Nephron progenitor cell (in vitro differentiated cells): ENCODE results near the gene ZMIZ1.

Experiments
- DNase-seq: peaks from one replicate; pipeline ENCODE4 v3.0.0; 2021
- H3K27ac Mint-ChIP-seq: 2 replicates; pipeline ENCODE4 v1.8.0; 2021; ENCODE audit warnings: mild to moderate bottlenecking, moderate library complexity, mixed read lengths
- H3K27me3 Mint-ChIP-seq: 2 replicates; pipeline ENCODE4 v1.8.0; 2021; ENCODE audit warnings: mild to moderate bottlenecking, low read depth, mixed read lengths; ENCODE audit not compliant: poor library complexity
- H3K36me3 Mint-ChIP-seq: 2 replicates; pipeline ENCODE4 v1.8.0; 2021; ENCODE audit warnings: low read depth, mixed read lengths
- H3K4me1 Mint-ChIP-seq: 2 replicates; pipeline ENCODE4 v1.8.0; 2021; ENCODE audit warnings: mixed read lengths
- H3K4me3 Mint-ChIP-seq: 2 replicates; pipeline ENCODE4 v1.8.0; 2021; ENCODE audit warnings: mild to moderate bottlenecking, moderate library complexity, mixed read lengths
- H3K9me3 Mint-ChIP-seq: 2 replicates; pipeline ENCODE4 v1.8.0; 2021; ENCODE audit warnings: mild to moderate bottlenecking, moderate library complexity, mixed read lengths
- CTCF ChIP-seq: fragments of 200-600 bp; sonication (generic); IDR thresholded peaks from 2 replicates; pipeline ENCODE4 v1.5.0; 2021; ENCODE audit warnings: antibody characterized with exemption

ZMIZ1 gene

DNA sequence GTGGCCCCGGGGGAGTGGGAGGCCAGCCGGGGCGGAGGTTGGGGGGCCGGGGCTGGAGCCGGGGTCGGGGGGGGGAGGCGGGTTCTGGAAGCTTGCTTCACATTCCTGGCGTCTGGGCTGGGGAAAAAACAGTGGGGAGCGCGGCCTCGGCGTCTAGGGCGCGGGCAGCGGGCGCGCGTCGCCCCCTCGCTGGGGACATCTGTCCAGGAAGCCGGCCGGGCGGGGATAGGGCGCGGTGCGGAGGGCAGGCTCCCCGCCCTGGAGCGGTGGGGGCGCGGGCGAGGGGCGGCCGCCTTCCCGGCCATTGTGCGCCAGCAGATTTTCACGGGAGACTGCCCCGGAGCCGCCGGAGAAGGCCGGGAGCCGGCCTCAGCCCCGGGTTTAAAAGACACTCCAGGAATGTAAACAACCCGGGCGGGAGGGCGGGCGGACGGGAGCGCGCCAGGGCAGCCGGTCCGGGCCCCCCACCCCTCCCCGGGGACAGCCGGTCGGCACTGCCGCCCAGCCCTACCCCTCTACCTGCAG lies 1.4 kb downstream of the ZMIZ1 start:
- TF ChIP-seq CTCF, result no peak
- Mint-ChIP-seq H3K9me3 (no peaks in the 10 kb centered on the region), H3K4me3 (peak overlapping the region; percentile 98), H3K36me3 (no peaks in the 10 kb centered on the region), H3K4me1 (peaks cover 66% of the 10 kb centered on the region), H3K27me3 (peaks cover 12% of the 10 kb centered on the region), H3K27ac (no peak overlapping the region)
- peak; percentile 66 for DNase-seq

DNA sequence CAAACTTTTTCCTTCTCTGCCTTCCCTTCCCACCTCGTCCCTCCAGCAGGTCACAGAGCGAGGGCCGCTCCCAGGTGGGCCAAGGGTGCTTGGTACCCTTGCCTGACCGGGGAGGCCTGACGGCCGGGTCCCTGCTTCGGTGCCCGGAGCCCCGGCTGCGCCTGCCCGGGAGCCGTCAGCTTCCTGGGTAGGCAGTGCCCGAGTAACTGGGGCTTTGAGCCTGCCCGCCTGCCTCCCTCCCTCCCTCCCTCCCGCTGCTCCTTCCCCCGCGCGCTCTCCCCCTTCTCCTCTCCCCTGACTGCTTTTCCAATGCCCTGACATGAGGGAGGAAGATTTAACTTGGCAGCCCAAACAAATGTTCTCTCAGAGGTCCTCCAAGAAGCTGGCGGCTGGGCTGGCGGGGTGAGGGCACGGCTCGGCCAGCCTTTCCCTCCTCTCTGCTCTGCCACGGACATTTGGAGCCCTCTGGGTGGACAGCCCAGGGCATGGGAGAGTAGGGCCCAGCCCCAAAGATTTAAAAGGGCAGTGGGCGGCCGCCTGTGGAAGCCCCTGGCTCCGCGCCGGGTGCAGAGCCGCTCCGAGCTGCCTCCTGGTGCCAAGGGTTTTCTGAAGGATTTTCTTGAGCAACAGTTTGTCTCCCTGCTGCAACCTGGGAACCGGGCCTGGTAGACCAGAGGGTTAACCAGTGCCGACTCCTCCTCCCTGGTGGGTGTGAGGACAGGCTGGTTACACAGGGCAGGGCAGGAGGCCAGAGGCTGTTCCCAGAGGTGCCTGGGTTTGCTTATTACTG lies 2.0 kb downstream of the ZMIZ1 start:
- H3K27ac Mint-ChIP-seq, result peak overlapping the region; percentile 98
- H3K4me3 Mint-ChIP-seq, result peak overlapping the region; percentile 98
- H3K9me3 Mint-ChIP-seq, result no peaks in the 10 kb centered on the region
- no peak for TF ChIP-seq CTCF
- H3K4me1 Mint-ChIP-seq, result peaks cover 67% of the 10 kb centered on the region
- H3K27me3 Mint-ChIP-seq, result peaks cover 9% of the 10 kb centered on the region
- peak; percentile 51 for DNase-seq
- no peaks in the 10 kb centered on the region for H3K36me3 Mint-ChIP-seq

DNA sequence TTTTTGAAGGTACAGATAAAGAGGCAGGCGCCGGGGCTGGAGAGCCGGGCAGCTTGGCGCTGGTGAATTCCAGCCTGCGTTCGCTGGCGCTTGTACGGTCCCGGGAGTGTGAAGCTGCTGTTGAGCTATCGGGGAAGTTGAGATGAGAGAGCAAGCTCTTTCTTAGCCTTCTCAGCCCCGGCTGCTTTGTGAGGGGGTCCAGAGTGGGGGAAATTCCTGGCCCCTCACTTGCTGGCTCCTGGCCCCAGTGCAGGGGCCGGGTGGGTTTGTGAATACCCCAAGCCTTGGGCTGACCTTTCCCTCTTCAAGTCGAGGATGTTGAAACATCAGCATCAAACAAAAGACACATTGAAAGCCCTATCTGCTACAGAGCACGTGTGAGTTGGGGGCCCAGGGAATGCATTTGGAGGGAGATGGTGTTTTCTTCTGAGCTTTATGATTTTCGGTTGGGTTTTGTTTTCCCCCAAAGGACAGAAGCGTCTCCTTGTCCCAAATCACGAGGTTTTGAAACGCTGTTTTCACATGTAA lies 2.7 kb downstream of the ZMIZ1 start:
- H3K9me3 Mint-ChIP-seq, result no peaks in the 10 kb centered on the region
- peaks cover 9% of the 10 kb centered on the region for H3K27me3 Mint-ChIP-seq
- DNase-seq, result no peak
- H3K27ac Mint-ChIP-seq, result peak overlapping the region; percentile 98
- H3K36me3 Mint-ChIP-seq, result no peaks in the 10 kb centered on the region
- no peak for TF ChIP-seq CTCF
- peaks cover 67% of the 10 kb centered on the region for H3K4me1 Mint-ChIP-seq
- H3K4me3 Mint-ChIP-seq, result peak overlapping the region; percentile 98

GRCh38 chr10:79072041-79072441 lies 3.3 kb downstream of the ZMIZ1 start:
- peaks cover 68% of the 10 kb centered on the region for H3K4me1 Mint-ChIP-seq
- peak overlapping the region; percentile 98 for H3K4me3 Mint-ChIP-seq
- no peak overlapping the region for H3K27ac Mint-ChIP-seq
- DNase-seq, result no peak
- H3K27me3 Mint-ChIP-seq, result peaks cover 9% of the 10 kb centered on the region
- H3K36me3 Mint-ChIP-seq, result no peaks in the 10 kb centered on the region
- H3K9me3 Mint-ChIP-seq, result no peaks in the 10 kb centered on the region
- TF ChIP-seq CTCF, result no peak

DNA sequence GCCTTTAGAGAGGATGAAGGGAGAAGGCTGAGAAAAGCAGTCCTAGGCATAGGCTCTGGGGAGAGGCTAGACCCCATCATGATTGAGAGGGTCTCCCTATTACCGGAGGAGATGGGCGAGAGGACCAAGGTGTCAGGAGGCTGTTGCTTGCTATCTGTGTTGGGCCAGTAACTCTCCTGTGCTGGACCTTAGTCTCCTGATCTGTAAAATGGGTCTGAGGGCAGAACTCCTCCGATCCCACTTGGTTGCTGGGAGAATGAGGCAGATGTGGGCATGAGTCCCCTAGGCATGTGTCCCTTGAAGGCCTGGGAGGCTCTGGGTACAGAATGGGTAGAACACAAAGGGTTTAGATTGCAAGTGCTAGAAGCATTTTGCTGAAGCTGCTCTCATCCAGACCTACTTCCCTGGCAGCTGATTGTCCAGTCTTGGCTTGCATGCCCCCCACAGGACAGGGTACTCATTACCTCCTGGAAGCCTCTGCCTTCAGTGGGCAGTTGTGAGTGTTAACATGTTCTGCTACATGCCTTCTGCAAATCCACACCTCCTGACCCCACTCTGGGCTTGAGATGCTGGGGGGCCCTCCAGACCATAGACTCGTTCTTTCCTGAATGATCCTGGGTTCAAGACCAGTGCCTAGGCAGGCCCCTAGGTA lies 4.4 kb downstream of the ZMIZ1 start:
- no peak for DNase-seq
- Mint-ChIP-seq H3K4me3 (peak overlapping the region; percentile 98), H3K36me3 (no peaks in the 10 kb centered on the region), H3K4me1 (peaks cover 70% of the 10 kb centered on the region), H3K9me3 (no peaks in the 10 kb centered on the region), H3K27ac (peak overlapping the region; percentile 49), H3K27me3 (peaks cover 9% of the 10 kb centered on the region)
- no peak for TF ChIP-seq CTCF
